G401 (cell line): Measurements from ENCODE around the gene TRMO. TPM values are rescaled to one million over a fixed set of nuclear protein-coding genes. Genes with fewer than 3 reads are reported as not detected.
"Not testable (repeated sequence)": the region's sequence is repeated elsewhere in the genome, so short reads cannot be mapped to it uniquely, and the experiment has no call there.

Experiments used
- DNase-seq: peaks from one replicate; pipeline ENCODE4 v3.0.0-alpha.2; 2015; ENCODE audit warnings: low spot score
- in situ Hi-C: cut with HindIII; loops from 2 replicates; pipeline ENCODE4 v1.10.0; 2016; ENCODE audit warnings: low sequenced_read_pairs, mixed read lengths
- total RNA-seq: library from RNA; depleted of rRNA; stranded (reverse); fragments of >200 nt; shearing (Covaris generic); gene quantifications from 2 replicates; pipeline ENCODE4 v1.2.3, GENCODE V29; 2014; rRNA removed

TRMO gene
- 15.1 and 15.6 TPM in 2 replicates for total RNA-seq

- peak; percentile 97 for DNase-seq
- in situ Hi-C loops, result no loop called here
These were observed at the start of gene TRMO for GRCh38 chr9:97921959-97922724. TRMO (minus strand) TSS chr9:97922500; CDS start chr9:97922493, 7 bp downstream.

GRCh38 chr9:97970165-97970564, 47.9 kb upstream of the TRMO start:
- in situ Hi-C loops, result no loop called here
- DNase-seq, result no peak

GRCh38 chr9:97969014-97969413, 46.7 kb upstream of the TRMO start:
- no peak for DNase-seq
- in situ Hi-C loops, result no loop called here

GRCh38 chr9:97966493-97966892, 44.2 kb upstream of the TRMO start:
- in situ Hi-C loops, result no loop called here
- no peak for DNase-seq

GRCh38 chr9:97964901-97965300, 42.6 kb upstream of the TRMO start:
- in situ Hi-C loops, result no loop called here
- no peak for DNase-seq

- in situ Hi-C loops, result no loop called here
- DNase-seq, result no peak
These were observed 40.9 kb upstream of the TRMO start for GRCh38 chr9:97963232-97963631.

- DNase-seq, result no peak
- in situ Hi-C loops, result no loop called here
These were observed 40.3 kb upstream of the TRMO start for GRCh38 chr9:97962575-97962974.

GRCh38 chr9:97962136-97962535, 39.8 kb upstream of the TRMO start:
- DNase-seq, result no peak

GRCh38 chr9:97961361-97961760, 39.1 kb upstream of the TRMO start:
- in situ Hi-C loops, result no loop called here
- DNase-seq, result no peak

More at GRCh38 chr9:97962136-97962535, 39.8 kb upstream of the TRMO start:
- in situ Hi-C loops, result no loop called here

- DNase-seq, in situ Hi-C loops: not testable (repeated sequence)
These were observed 38.5 kb upstream of the TRMO start for GRCh38 chr9:97960678-97961328.

- in situ Hi-C loops, result no loop called here
- no peak for DNase-seq
These were observed 37.3 kb upstream of the TRMO start for GRCh38 chr9:97959585-97959984.

GRCh38 chr9:97958812-97959511, 36.7 kb upstream of the TRMO start:
- no peak for DNase-seq
- in situ Hi-C loops, result no loop called here

- no peak for DNase-seq
- in situ Hi-C loops, result no loop called here
These were observed 34.0 kb upstream of the TRMO start for GRCh38 chr9:97956331-97956730.

GRCh38 chr9:97954550-97954989, 32.3 kb upstream of the TRMO start:
- in situ Hi-C loops, result no loop called here
- DNase-seq, result peak; percentile 72

GRCh38 chr9:97950873-97951272, 28.6 kb upstream of the TRMO start:
- DNase-seq, in situ Hi-C loops: not testable (repeated sequence)

GRCh38 chr9:97947094-97947493, 24.8 kb upstream of the TRMO start:
- in situ Hi-C loops, DNase-seq: not testable (repeated sequence)

GRCh38 chr9:97945470-97945869, 23.2 kb upstream of the TRMO start:
- DNase-seq, in situ Hi-C loops: not testable (repeated sequence)

GRCh38 chr9:97944612-97945011, 22.3 kb upstream of the TRMO start:
- DNase-seq, result no peak
- in situ Hi-C loops, result no loop called here

- DNase-seq, result no peak
- in situ Hi-C loops, result no loop called here
These were observed 21.1 kb upstream of the TRMO start for GRCh38 chr9:97943308-97943855.

- no peak for DNase-seq
- in situ Hi-C loops, result no loop called here
These were observed 19.0 kb upstream of the TRMO start for GRCh38 chr9:97941323-97941722.
